Nephron (organoid): ENCODE data around the gene CBLN3.

Experiments used
- H3K27ac Mint-ChIP-seq, 3 experiments: 2 replicates each; pipeline ENCODE4 v1.8.0; 2020; ENCODE audit warnings: mixed read lengths in 3 of 3, mild to moderate bottlenecking in 2 of 3, moderate library complexity in 1 of 3
- H3K27me3 Mint-ChIP-seq: 2 replicates; pipeline ENCODE4 v1.8.0; 2021; ENCODE audit warnings: low read depth, mild to moderate bottlenecking, moderate library complexity, mixed read lengths
- H3K36me3 Mint-ChIP-seq: 2 replicates; pipeline ENCODE4 v1.8.0; 2020; ENCODE audit warnings: low read depth, mixed read lengths
- H3K4me1 Mint-ChIP-seq: 2 replicates; pipeline ENCODE4 v1.8.0; 2020; ENCODE audit warnings: mixed read lengths
- H3K4me3 Mint-ChIP-seq, 3 experiments: 2 replicates each; pipeline ENCODE4 v1.8.0; 2020; ENCODE audit warnings: mild to moderate bottlenecking in 3 of 3, mixed read lengths in 3 of 3, moderate library complexity in 2 of 3
- H3K9me3 Mint-ChIP-seq: 2 replicates; pipeline ENCODE4 v1.8.0; 2020; ENCODE audit warnings: mixed read lengths
- CTCF ChIP-seq, 3 experiments: fragments of 200-600 bp; sonication (generic); IDR thresholded peaks; one replicate each; pipeline ENCODE4 v1.5.0; 2021; ENCODE audit warnings: antibody characterized with exemption in 3 of 3; ENCODE audit not compliant: unreplicated experiment in 3 of 3

The CBLN3 gene

GRCh38 chr14:24437020-24437735 lies 7.7 kb upstream of the CBLN3 start:
- no peaks in the 10 kb centered on the region for H3K27me3 Mint-ChIP-seq
- H3K4me3 Mint-ChIP-seq = peak overlapping the region in 2 of 3 experiments; percentile 9 to 29
- peaks cover 53% of the 10 kb centered on the region for H3K36me3 Mint-ChIP-seq
- H3K27ac Mint-ChIP-seq = peak overlapping the region; percentile 61 to 76 (median 65)
- H3K4me1 Mint-ChIP-seq = peaks cover 26% of the 10 kb centered on the region
- H3K9me3 Mint-ChIP-seq = no peaks in the 10 kb centered on the region
- TF ChIP-seq CTCF (IDR thresholded peaks at IDR 0.05; ENCODE audit: unreplicated experiment in 3 of 3) = no peak

GRCh38 chr14:24436355-24437019 lies 7.0 kb upstream of the CBLN3 start:
- Mint-ChIP-seq H3K4me1 (peaks cover 31% of the 10 kb centered on the region), H3K27me3 (no peaks in the 10 kb centered on the region), H3K4me3 (peak overlapping the region in 2 of 3 experiments; percentile 9 to 29), H3K36me3 (peaks cover 58% of the 10 kb centered on the region), H3K9me3 (no peaks in the 10 kb centered on the region), H3K27ac (peak overlapping the region; percentile 61 to 76 (median 65))
- TF ChIP-seq CTCF (IDR thresholded peaks at IDR 0.05; ENCODE audit: unreplicated experiment in 3 of 3) = peak; percentile 72 to 79 (median 74)

GRCh38 chr14:24435998-24436354 lies 6.5 kb upstream of the CBLN3 start:
- Mint-ChIP-seq H3K27me3 (no peaks in the 10 kb centered on the region), H3K4me1 (peaks cover 36% of the 10 kb centered on the region), H3K36me3 (peaks cover 58% of the 10 kb centered on the region), H3K9me3 (no peaks in the 10 kb centered on the region), H3K27ac (peak overlapping the region in 2 of 3 experiments; percentile 34 to 46), H3K4me3 (no peak overlapping the region)
- TF ChIP-seq CTCF (IDR thresholded peaks at IDR 0.05; ENCODE audit: unreplicated experiment in 3 of 3) = no peak

GRCh38 chr14:24435192-24435810 lies 5.8 kb upstream of the CBLN3 start:
- peaks cover 37% of the 10 kb centered on the region for H3K4me1 Mint-ChIP-seq
- no peak overlapping the region for H3K4me3 Mint-ChIP-seq
- H3K36me3 Mint-ChIP-seq = peaks cover 52% of the 10 kb centered on the region
- H3K27me3 Mint-ChIP-seq = no peaks in the 10 kb centered on the region
- no peaks in the 10 kb centered on the region for H3K9me3 Mint-ChIP-seq
- H3K27ac Mint-ChIP-seq = peak overlapping the region; percentile 1 to 46 (median 34)
- TF ChIP-seq CTCF (IDR thresholded peaks at IDR 0.05; ENCODE audit: unreplicated experiment in 3 of 3) = no peak

- Mint-ChIP-seq H3K4me1 (peaks cover 37% of the 10 kb centered on the region), H3K4me3 (peak overlapping the region in 1 of 3 experiments; percentile 9), H3K27ac (peak overlapping the region in 2 of 3 experiments; percentile 1 to 9), H3K27me3 (no peaks in the 10 kb centered on the region), H3K36me3 (peaks cover 50% of the 10 kb centered on the region), H3K9me3 (no peaks in the 10 kb centered on the region)
- no peak for TF ChIP-seq CTCF (IDR thresholded peaks at IDR 0.05; ENCODE audit: unreplicated experiment in 3 of 3)
Measured at GRCh38 chr14:24434676-24435075, 5.2 kb upstream of the CBLN3 start.
